ENCODE results near the gene ANO2.

ANO2 gene

DNA sequence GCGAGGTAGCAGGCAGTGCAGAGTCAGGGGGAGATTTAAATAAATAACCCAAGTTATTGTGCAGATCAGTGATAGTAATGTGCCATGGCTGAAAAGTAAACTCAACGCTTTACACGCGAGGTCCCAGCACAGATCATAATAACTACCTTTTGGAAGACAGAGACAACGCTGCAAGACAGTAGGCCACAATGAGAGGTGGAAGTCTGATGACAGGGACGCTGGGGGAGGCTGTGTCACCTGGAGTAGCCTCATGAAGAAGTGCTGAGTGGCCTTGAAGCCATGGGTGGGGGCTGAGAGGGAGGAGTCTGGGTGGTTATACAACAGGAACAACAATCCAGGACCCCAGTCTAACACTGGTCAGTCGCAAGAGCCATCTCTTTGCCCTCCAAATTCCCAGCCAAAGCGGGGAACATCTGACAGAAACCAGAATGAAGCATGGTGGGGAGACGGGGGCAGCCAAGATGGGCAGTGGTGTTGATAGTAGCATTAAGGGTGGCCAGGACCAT is 28.2 kb downstream of the ANO2 start:
- no peak for DNase-seq (ENCODE audit: low spot score)

DNA sequence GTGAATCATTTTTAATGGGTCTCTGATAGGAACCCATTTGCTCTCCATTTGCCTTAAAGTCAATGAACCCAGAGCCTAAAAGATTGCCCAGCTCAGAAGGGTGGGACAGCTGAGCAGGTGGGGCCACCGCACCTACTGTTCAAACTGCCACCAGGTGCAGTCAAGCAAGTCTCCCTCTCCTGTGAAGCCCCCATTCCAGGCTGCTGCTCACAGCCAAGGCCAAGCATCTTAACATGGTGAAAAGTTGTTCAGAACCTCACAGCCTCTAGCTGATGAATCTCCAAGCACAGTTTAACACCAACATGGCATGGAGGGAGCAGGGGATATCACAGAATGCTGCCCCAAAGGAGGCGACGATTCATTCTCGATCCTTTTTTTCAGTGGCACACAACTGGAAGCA is 29.5 kb downstream of the ANO2 start:
- no peak for DNase-seq (ENCODE audit: low spot score)

DNA sequence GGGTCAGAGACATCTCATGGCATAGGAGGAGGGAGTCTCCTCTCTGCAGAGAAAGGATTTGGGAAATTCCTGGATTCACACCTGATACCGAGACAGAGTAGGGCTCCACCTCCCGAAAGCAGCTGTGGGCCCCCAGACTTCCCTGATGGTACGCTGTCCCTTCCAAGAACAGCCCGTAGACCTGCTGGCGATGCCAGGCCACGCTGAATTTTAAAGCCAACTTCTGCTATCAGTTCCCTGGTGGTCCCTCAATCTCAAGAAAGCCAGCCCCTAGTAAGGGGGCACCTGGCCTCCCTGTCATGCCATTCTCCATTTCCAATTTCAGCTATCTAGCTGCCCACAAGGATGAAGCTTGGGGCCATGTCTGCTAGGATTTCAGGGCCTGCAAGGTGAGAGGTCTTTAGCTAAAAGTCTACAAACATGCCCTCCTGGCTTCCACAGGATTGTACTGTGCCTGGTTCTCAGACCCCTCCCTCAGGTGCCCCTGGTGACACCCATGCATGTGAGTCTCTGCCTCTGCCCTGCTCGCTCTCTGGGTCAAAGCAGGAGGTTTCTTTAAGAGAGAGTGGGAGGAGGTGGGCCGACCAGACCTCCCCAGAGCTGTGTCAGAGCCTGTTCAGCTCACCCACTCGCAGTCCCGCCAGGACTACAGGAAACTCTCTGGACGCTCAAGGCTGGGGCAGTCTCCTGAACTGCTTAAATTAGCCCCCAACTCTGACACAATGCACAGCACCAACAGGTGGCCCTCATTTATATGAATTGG is 30.5 kb downstream of the ANO2 start:
- DNase-seq (ENCODE audit: low spot score) = no peak

DNA sequence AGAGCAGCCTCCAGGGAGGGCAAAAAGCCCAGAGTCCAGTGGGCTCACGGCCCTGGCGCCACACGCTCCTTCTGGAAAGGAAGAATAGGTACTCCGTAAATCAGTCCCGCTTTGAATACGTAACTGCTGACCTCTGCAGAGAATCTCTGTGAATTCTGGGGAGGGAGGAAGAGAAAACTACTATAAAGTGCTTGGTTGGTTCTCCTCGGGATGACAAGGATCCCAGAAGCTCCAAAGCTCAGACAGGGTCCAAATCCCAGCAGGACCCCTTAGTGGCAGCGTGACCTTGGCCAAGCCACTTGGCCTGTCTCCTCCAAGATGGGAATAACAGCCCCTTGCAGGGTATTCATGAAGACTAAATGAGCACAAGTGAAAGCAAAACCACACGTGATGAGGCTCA is 31.7 kb downstream of the ANO2 start:
- DNase-seq (ENCODE audit: low spot score) = no peak

DNA sequence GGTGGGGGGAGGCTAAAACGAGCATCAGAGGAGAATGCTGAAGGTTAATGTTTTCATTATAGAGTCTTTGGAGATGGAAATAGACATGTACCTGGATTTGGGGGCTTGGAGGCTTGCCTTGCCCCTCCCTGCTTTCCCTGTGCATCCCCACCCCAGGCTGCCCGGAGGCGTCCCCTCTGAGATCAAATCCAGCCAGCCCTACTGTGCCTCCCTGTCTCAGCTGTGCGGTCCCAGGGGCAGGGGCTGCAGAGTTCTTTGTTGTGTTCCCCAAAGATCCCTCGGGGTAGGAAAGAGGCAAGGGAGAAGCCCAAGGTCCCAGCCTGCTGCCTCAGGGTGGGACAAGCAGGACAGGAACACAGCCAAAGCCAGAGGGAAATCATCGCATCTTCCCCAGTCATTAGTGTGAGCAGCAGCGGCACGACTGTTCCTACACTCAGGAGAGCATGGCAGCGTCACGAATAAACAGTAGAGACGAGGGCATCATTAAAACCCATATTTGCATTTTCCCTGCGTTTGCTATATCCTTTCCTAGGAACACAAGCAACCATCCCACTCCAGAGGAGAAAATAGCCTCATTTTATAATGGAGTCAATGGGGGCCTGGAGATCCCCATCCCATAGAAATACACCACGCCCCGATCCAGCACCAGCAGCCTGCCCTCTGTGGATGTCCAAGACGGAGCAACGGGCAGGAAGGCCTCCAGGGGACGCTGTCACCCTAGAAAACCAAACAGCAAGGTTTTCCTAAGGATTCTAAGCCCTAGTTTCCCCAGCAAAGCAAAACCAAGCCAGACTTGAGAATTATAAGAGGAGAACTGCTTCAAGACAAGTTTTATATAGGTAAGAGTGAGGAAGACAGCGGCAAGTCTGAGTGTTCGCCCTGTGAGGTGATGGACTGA is 32.4 kb downstream of the ANO2 start:
- no peak for DNase-seq (ENCODE audit: low spot score)

DNA sequence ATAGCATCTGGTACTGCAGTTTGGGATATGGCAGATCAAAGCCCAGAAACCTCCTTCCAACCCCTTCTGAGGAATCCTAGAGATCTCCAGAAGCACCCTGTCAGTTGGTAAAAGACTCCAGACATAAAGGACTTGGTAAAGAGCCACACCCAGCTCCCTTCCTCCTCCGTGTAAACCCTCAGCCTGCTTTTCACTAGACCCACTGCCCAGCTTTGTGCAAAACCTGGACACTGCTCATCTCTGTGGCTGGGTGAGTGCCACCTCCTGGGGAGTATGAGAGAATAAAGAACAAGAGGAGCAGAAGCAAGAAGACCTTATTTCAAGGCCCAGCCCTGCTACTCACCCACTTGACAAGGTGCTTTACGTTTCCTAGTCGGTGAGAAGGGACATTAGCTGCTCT is 33.0 kb downstream of the ANO2 start:
- no peak for DNase-seq (ENCODE audit: low spot score)

DNA sequence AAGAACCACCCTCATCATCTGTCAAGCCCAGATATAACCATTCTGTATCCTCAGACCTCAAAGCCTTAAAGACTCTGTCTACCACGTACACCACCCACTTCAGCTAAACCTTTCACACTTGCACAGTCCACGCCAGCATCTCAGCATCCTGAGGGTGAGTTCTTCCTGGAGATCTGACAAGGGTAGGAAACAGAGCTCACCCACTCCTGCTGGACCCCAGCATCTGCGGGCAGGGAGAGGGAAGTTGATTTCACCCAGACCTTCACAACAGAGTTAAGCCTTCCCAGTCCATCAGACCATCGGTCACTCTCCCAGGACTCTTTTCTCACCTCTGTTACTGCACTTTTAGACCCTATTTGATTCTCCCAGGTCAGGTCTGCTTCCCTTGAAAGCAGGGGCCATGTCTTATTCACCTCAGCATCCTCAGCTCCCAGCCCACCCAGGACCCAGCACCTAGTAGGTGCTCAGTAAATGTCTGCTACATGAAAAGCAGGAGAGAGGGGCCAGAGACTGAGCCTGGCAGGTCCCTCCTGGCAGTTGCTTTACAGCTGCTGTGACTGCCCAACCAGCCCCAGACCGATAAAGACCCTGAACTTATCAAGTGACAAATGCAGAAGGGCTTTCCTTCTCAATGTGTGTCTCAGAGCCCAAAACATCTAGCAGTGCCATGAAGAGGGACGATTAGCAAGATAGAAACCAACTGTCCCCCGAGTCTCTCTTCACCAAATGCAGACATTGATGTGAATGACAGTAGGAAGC is 34.1 kb downstream of the ANO2 start:
- DNase-seq (ENCODE audit: low spot score) = no peak

DNA sequence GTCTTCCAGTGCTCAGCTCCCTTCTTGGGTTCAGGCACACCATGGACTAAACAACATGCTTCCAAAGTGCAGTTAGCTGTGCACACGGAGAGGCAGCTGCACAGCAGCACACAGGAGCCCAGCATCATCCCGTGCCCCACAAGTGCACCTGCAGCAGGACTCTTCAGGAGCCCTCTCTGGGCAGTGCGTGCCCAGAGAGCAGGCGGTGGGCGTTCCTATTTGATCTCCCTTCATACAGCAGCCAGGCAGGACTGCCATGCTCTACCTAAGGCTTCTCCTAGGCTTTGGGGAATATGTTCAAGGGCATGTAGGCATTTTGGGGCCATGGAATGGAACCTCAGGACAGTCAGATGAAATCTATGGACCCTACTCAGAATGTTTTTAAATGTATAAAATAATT is 35.5 kb downstream of the ANO2 start:
- DNase-seq (ENCODE audit: low spot score) = no peak

DNA sequence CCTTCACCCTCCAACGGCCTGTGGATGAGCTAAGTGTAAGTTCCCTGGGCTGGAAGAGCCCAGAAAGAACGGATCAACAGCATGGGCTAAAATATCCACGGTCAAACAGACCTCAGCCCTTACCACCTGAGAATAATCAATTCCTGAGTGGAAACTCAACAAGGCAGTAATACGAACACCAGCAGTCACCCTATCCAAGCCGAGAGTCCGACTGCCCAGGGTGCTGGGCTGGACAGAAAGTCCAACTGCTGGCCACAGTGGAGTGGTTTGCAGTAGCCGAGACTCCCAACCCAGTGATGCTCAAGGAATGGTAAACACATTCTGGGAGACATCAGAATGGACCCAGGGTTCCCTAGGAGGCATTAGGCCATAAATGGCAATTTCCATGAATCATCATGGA is 36.8 kb downstream of the ANO2 start:
- DNase-seq (ENCODE audit: low spot score) = no peak

DNA sequence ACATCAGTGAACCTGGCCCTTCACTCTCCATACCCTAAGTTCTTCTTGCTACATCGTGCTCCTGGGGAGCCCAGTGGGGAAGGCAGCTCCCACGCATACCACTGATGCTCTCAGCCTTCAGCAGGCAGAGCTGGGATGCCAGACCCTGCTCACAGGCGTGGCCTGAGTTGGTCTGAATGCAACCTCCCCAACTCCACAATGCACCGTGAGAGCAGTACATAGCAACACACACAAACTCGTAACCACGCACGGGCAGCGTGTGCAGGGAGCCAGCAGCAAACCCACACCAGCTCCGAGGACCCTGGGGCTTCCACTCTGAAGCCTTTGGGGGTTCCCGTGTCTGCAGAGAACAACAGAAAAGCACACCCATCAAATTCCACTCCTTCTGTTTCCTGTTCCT is 37.3 kb downstream of the ANO2 start:
- DNase-seq (ENCODE audit: low spot score) = no peak

DNA sequence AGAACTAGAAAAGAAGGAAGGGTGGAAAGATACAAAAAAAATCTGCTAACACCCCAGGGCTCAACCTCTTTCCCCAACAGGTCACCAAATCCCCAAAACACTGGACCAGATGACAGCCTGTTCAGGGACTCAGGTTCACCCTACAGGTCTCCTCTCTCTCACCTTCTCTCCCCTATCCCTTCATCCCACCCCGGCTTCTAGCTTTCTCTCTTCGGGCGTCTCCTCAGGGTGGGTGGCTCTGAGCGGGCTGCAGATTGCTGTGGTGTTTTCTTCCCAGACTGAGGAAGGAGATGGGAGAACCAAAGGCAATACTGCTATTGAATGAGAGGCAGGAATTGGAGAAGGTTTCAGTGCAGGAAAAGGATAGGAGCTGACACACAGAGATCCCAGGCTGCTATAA is 39.3 kb downstream of the ANO2 start:
- DNase-seq (ENCODE audit: low spot score) = no peak

DNA sequence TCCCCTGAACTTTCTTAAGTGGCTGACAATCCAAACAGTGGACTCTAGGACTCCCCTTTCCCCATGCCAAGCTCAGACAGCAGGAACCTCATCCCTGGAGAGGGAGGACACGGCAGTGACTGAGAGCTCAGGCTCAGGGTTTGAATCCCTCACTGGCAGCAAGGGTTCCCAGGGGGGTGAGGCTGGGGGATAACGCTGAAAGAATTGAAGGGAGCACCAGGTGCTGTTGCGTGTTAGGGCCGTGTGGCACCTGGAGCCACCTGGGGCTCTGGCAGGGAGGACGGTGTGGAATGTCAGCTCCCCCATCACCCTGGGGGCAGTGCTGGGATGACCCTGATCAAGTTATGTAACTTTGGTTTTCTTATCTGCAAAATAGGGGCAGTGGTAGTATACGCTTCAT is 40.1 kb downstream of the ANO2 start:
- DNase-seq (ENCODE audit: low spot score) = no peak

DNA sequence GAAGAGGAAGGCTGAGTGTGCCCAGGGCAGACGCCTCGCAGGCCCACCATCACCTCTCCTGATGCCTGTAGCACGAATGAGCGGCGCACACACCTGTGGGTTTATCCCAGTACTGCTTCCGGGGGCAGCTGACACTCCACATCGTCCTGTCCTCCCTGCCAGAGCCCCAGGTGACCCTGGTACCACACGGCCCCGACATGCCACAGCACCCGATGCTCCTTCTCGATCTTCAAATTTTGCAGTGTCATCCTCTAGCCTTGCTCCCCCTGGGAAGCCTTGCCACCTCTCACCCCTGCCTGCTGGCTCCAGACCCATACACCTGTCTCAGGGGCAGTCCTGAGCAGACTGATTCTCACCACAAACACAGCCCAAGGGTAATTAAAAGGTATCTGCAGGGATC is 40.6 kb downstream of the ANO2 start:
- no peak for DNase-seq (ENCODE audit: low spot score)

DNA sequence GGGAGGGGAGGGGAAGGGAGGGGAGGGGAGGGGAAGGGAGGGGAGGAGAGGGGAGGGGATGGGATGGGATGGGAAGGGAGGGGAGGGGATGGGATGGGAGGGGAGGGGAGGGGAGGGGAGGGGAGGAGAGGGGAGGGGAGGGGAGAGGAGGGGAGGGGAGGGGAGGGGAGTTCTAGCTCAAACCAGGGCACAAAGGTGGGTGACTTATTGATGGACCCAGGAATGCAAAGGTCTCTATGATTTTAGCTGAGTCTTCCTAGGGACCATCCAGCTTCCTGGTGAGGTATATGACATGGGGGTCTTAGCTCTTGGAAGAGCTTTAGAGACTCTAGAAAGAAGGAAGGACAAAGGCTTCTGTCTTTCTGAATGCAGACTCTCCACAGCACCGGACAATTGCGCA is 42.3 kb downstream of the ANO2 start:
- DNase-seq (ENCODE audit: low spot score) = no peak

DNA sequence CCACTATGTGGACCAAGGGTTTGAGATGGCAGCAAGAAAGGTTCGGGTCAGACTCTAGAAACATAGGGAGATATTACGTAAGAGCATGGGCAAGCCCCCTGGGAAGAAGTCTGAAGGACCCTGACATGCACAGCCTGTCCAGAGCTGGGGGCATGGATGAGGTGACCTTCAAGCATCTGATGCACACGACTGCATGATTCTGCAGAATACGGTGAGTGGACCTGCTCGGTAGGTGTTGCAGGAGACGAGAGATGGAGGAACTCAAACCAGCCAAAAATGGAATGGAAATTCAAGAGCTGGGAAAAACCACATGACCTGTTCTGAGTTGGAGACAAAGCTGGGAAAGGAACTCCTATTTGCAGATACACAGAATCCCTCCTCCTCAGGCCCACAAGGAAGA is 43.6 kb downstream of the ANO2 start:
- no peak for DNase-seq (ENCODE audit: low spot score)

DNA sequence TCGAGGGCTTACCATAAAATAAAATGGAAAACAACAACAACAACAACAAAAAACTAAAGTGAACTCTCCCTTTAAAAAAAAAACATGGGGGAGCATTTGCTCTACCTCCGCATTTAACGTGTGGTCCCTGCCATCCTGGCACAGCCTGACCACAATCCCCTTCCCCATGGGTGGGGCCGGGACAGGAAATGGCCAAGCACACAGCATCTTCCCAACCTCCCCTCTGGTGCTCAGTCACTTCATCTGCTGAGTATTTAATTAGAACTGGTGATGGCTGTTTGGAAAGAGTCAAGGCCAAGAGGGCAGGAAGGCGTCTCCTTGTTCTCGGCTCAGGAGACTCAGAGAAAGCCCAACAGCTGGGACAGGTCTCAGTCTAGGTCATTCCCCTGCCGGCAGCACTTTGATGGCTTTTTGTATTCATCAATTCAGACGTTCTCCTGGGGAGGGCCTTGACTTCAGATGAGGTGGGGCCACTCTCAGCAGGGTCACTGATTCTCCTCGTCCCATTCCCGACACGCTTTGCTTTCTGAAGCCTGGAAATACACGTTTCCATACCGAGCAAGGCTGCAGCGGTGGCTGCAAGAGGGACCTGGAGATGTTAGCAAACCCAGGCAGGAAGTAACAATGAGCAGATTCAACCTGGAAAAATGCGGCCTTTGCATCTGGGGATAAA is 44.4 kb downstream of the ANO2 start:
- no peak for DNase-seq (ENCODE audit: low spot score)

DNA sequence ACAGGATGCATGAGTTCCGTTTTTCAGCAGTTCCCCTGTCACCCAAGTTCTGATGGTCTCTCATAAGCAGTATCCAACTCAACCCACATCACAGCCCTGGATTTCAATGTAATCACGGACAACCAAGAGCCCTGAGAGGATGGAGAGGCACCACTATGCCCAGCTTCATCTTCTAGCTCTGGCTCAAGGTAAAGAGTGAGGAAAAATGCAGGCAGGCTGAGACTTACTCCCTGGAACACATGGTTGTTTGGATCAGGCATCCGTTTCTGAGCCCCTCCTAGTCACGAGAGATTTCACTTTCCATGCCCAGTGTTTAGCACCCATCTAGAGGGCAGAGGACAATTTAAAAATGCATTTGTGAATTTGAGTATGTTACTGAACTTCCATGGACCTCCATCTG is 45.0 kb downstream of the ANO2 start:
- no peak for DNase-seq (ENCODE audit: low spot score)

DNA sequence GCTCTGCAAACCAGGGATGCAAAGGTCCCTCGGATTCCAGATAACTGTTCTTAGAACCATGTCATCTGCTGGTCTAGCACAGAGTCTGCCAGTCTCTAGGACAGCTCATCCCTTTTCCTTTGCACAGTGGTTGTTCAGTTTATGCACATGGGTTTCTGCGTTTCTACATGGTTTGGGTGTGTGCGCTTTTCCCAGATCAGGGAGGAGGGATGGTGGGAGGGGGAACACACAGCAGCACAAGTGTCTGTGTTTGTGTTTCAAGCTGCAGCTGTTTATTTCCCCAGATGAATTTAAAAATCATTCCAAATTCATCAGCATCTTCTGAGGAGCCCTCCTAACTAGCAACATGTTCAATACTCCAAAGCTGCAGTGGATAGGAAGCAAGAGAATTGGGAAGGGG is 45.4 kb downstream of the ANO2 start:
- no peak for DNase-seq (ENCODE audit: low spot score)

DNA sequence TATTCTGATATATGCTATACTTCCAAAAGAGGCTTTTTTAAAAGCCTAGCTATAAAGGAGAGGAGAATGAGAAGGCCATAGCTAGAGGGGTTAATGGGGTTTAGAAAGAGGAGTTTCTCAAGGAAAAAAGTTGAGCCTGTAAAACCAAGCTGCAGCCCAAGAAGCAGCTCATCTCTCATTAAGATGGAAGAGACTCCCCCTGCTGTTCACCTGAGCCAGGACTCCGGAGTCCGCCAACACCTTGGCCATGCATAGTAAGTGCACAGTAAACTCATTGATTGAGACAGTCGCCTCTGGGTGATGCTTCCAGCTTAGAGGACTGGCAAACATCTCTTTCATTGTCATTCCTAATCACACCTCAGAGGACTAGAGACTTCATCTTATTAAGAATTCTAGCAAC is 46.2 kb downstream of the ANO2 start:
- DNase-seq (ENCODE audit: low spot score) = no peak

DNA sequence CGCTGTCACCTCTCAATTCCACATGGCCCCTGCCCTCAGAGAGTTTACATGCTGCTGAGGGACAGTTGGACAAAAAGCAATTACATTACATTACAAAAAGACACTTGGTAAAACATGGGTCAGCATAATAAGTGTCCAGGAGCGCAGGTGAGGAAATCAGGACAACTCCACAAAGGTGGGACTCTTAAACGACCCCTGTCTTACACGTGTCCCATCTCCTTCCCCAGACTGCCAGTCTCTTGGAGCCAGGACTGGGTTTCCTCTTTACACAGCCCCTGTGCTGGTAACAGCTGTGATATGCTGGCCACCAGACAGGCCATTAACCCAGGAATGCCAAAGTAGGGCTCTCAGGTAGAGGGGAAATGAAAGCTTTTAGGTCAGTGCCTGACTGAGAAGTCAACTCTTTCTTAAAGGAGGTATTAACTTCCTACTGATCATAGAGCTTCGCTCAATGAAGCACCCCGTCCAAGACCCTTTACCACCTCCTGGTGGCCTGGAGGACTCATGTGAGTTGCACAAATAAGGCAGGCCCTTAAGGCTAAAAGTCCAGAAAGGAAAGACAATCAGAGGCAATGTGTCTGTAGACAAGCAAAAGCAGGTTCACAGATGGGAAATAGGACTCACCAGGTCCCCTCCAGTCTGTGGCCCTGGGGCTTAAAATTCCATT is 55.5 kb downstream of the ANO2 start:
- no peak for DNase-seq (ENCODE audit: low spot score)

DNA sequence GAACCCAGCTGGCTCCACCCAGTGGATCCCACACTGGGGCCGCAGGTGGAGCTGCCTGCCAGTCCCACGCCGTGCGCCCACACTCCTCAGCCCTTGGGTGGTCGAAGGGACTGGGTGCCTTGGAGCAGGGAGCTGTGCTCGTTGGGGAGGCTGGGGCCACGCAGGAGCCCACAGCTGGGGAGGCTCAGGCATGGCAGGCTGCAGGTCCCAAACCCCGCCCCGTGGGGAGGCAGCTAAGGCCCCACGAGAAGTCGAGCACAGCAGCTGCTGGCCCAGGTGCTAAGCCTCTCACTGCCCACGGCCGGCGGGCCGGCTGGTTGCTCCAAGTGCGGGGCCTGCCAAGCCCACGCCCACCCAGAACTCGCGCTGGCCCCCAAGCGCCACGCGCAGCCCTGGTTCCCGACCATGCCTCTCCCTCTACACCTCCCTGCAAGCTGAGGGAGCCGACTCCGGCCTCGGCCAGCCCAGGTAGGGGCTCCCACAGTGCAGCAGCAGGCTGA is 56.2 kb downstream of the ANO2 start:
- no peak for DNase-seq (ENCODE audit: low spot score)
